Esophagus squamous epithelium (tissue), 5 donors: Measurements from ENCODE around the gene TBC1D14. TPM values are rescaled to one million over a fixed set of nuclear protein-coding genes. Genes with fewer than 3 reads are reported as not detected.

ENCODE experiments used
- DNase-seq: peaks from one replicate; lab custom pipeline; 2025; lab: John Stamatoyannopoulos, UW
- H3K27ac ChIP-seq, 4 donors: fragments of 200-600 bp; sonication (generic); one replicate each; pipeline ENCODE4 v1.5.1; 2016 to 2019; ENCODE audit warnings: mild to moderate bottlenecking in 1 of 4
- H3K27me3 ChIP-seq, 4 donors: fragments of 200-600 bp; sonication (generic); 1 replicate in 3 of 4; 2 replicates in 1 of 4; pipeline versions ENCODE4 v1.5.1 to v1.6.0; 2017 to 2021; ENCODE audit warnings: antibody characterized with exemption in 1 of 4
- H3K36me3 ChIP-seq, 3 donors: fragments of 200-600 bp; sonication (generic); one replicate each; pipeline ENCODE4 v1.5.1; 2016 to 2019
- H3K4me1 ChIP-seq, 3 donors: fragments of 200-600 bp; sonication (generic); one replicate each; pipeline ENCODE4 v1.5.1; 2017 to 2019
- H3K4me3 ChIP-seq, 4 donors: fragments of 200-600 bp; sonication (generic); 1 replicate in 3 of 4; 2 replicates in 1 of 4; pipeline ENCODE4 v1.5.1; 2016 to 2019; ENCODE audit warnings: mild to moderate bottlenecking in 2 of 4, moderate library complexity in 1 of 4
- H3K9me3 ChIP-seq, 3 donors: fragments of 200-600 bp; sonication (generic); one replicate each; pipeline ENCODE4 v1.5.1; 2016 to 2019
- CTCF ChIP-seq, 6 experiments: fragments of 450-650 bp in 4 of 6; fragments of 200-600 bp in 2 of 6; sonication (generic) in 2 of 6; IDR thresholded peaks; one replicate each; pipeline ENCODE4 v1.5.1; 2016 to 2019; ENCODE audit warnings: antibody characterized with exemption in 6 of 6, mild to moderate bottlenecking in 4 of 6, moderate library complexity in 4 of 6
- POLR2A ChIP-seq, 4 donors: fragments of 450-650 bp; IDR thresholded peaks; one replicate each; pipeline ENCODE4 v1.6.1; 2017; ENCODE audit warnings: antibody characterized with exemption in 4 of 4, mild to moderate bottlenecking in 4 of 4, moderate library complexity in 3 of 4
- WGBS, 2 donors: methylation state at CpG; one replicate each; pipeline ENCODE4 v1.1.5; 2018; 5-methylcytosine and 5-hydroxymethylcytosine counted together
- intact Hi-C: fragments of 100-400 bp; cut with DNase I; formaldehyde crosslinking; loops from one replicate; pipeline ENCODE4 v1.15.0; 2022
- total RNA-seq, 4 donors: library from RNA; depleted of rRNA; stranded (reverse); fragments of >200 nt; gene quantifications; one replicate each; pipeline ENCODE4 v1.1.0, GENCODE V29; 2016
- donor health status: DM: yes; HTN: yes; CAD: no.

The TBC1D14 gene
- total RNA-seq, 4 donors from 2014 or later = 28.2 to 50.4 (median 42.1) TPM

GRCh38 chr4:7037425-7037824, 127.8 kb downstream of the TBC1D14 start:
- WGBS, 2 donors = 76 to 88% methylated on average over 6 of the region's 6 CpGs
- peaks cover 12 to 25% (median 15%) of the 10 kb centered on the region in 3 donors for H3K4me1 ChIP-seq
- intact Hi-C loops = no loop called here

GRCh38 chr4:7040765-7041164, 131.1 kb downstream of the TBC1D14 start:
- 75 to 77% methylated on average over 4 of the region's 4 CpGs for WGBS, 2 donors
- Histone ChIP-seq H3K4me3 (no peak overlapping the region), H3K36me3 (peaks cover 0 to 2% (median 0%) of the 10 kb centered on the region in 3 donors), H3K9me3 (no peaks in the 10 kb centered on the region), H3K27ac (no peak overlapping the region), H3K4me1 (peaks cover 25 to 36% (median 27%) of the 10 kb centered on the region in 3 donors), H3K27me3 (no peaks in the 10 kb centered on the region)
- no peak for TF ChIP-seq POLR2A (IDR thresholded peaks at IDR 0.05)
- TF ChIP-seq CTCF (IDR thresholded peaks at IDR 0.05) = no peak
- intact Hi-C loops = loop anchor here (10.0 kb wide), 1 partner anchor 136 kb away; the partner anchor contains the start of gene TBC1D14
- no peak for DNase-seq

More at GRCh38 chr4:7037425-7037824, 127.8 kb downstream of the TBC1D14 start:
- no peak for DNase-seq
- TF ChIP-seq CTCF (IDR thresholded peaks at IDR 0.05) (peak in 1 of 6 experiments; percentile 21), POLR2A (IDR thresholded peaks at IDR 0.05) (no peak)
- Histone ChIP-seq H3K27me3 (no peaks in the 10 kb centered on the region), H3K27ac (no peak overlapping the region), H3K4me3 (no peak overlapping the region), H3K36me3 (peaks cover 0 to 13% (median 3%) of the 10 kb centered on the region in 3 donors), H3K9me3 (no peaks in the 10 kb centered on the region)

- Histone ChIP-seq H3K36me3 (peaks cover 0 to 7% (median 0%) of the 10 kb centered on the region in 3 donors), H3K27ac (no peak overlapping the region), H3K4me3 (no peak overlapping the region), H3K27me3 (no peaks in the 10 kb centered on the region), H3K4me1 (peaks cover 30 to 40% (median 32%) of the 10 kb centered on the region in 3 donors), H3K9me3 (no peaks in the 10 kb centered on the region)
- WGBS, 2 donors = 94 to 95% methylated on average over 9 to 19 of the region's 19 CpGs
- intact Hi-C loops = loop anchor here (10.0 kb wide), 1 partner anchor 136 kb away; the partner anchor contains the start of gene TBC1D14
- no peak for TF ChIP-seq CTCF (IDR thresholded peaks at IDR 0.05)
- no peak for TF ChIP-seq POLR2A (IDR thresholded peaks at IDR 0.05)
- no peak for DNase-seq
Observed at GRCh38 chr4:7041246-7041645, 131.6 kb downstream of the TBC1D14 start.

GRCh38 chr4:7041801-7042502, 132.3 kb downstream of the TBC1D14 start:
- peaks cover 0 to 11% (median 0%) of the 10 kb centered on the region in 3 donors for H3K36me3 ChIP-seq
- intact Hi-C loops = loop anchor here (10.0 kb wide), 1 partner anchor 137 kb away; the partner anchor contains the start of gene TBC1D14
- H3K9me3 ChIP-seq = no peaks in the 10 kb centered on the region
- WGBS, 2 donors = 23% methylated on average over 29 to 31 of the region's 42 CpGs
- peak overlapping the region; percentile 75 to 87 (median 79) for H3K27ac ChIP-seq
- H3K27me3 ChIP-seq = no peaks in the 10 kb centered on the region
- TF ChIP-seq POLR2A (IDR thresholded peaks at IDR 0.05) = no peak
- TF ChIP-seq CTCF (IDR thresholded peaks at IDR 0.05) = no peak
- H3K4me1 ChIP-seq = peaks cover 35 to 47% (median 38%) of the 10 kb centered on the region in 3 donors
- H3K4me3 ChIP-seq = peak overlapping the region; percentile 74 to 83 (median 78)
- DNase-seq = no peak
